ENCODE results near the gene HOMER2.

Gene HOMER2

DNA sequence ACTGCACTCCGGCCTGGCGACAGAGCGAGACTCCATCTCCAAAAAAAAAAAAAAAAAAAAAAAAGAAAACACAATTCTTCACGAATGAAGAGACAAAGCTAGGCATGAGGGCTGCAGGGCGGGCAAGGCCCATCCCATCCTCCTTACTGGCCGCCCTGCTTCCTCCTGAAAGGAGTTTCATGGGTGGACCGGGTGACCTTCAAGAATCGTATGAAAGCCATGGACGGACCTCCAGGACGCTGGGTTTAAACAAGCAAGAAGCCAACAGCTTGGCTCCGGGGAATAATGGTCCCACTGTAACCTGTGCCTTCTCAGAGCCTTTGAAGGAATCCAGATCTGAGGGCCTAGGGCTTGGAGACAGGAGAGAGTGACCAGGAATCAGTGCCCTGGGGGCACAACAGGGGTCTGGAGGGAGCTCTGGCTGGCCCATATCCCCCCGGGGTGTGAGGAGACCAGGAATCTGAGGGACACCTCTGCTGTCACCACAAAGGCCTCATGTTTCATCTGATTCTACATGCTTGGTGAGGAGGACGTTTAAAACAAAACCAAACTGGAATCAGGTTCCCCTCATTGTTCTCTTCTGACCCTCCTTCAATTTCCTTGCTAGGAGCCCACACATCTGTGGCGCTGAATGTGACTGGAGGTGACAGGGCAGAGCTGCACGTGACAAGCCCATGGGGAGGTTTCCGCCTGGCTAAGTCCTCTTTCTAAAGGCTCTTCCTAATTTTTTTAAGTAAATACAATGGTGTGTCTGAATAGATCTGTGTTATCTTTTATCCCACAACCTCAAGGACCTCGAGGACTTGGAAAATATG lies 97.0 kb downstream of the HOMER2 start:
- DNase-seq: no peak

DNA sequence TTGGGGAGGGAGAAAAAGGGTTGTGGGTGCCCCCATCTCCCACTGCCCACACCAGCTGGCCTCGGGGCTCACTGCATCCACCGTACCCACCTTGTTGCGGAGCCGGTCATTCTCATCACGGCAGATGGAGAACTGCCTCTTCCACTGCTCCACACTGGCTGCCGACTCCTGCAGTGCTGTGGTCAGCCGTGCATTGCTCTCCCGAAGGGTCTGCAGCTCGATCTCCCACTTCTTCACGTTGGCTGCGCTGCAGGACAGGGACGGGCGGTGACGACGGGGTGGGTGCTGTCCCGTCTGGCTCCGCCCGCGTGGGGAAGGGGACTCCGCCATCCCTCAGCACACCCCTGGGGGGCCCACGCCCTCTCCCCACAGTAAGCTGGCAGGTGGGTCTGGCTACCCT lies 98.0 kb downstream of the HOMER2 start:
- no peak for DNase-seq

DNA sequence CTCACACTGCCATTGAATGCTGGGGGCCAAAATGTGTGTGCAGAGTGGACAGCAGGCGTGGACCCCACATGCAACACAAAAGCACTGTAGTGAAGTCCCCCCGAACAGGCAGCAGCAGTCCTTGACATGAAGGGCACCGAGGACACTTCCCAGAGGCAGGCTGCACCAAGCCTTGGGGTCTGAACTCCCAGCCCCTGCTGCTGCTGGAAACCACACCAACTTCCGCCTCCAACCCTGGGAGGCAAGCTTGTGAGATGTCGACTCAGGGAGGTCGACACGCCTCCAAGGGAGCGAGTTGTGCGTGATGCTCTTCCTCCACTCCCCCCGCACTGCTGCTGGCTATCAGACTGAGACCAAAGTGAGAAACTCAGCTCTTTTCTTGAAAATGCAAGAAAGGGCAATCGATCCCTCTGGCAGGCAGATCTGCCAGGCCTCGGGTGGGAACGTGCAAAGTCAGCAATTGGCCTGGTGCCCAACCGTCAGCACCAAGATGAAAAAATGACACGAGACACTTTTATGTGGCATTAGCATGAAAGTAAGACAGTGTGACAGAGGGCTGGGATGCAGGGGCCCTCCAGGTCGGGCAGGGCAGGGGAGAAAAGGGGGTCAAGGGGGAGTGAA lies 99.5 kb downstream of the HOMER2 start:
- DNase-seq: no peak

DNA sequence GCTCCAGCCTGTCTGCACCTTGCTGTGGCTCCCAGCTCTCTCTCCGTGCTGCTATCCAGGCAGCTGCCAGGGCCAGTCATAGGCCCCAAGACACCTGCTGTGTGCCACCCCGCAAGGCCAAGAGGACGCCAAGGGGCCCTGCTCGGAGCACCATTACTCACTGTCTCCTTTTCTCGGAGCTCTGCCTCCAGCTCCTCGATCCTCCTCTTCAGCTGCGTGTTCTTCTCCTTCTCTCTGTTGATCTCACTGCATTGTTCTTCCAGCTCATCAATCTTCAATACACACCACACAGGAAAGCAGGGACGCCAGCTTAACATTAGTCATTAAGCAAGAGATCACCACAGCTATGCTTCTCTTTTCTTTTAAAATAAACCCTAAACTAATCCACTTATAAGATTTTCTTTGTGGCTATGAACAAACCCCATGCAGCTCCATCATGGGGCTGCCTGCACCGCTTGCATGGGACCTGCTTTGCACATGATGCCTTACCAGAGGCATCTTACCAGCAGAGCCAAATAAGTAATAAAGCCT lies 100.5 kb downstream of the HOMER2 start:
- DNase-seq: no peak

DNA sequence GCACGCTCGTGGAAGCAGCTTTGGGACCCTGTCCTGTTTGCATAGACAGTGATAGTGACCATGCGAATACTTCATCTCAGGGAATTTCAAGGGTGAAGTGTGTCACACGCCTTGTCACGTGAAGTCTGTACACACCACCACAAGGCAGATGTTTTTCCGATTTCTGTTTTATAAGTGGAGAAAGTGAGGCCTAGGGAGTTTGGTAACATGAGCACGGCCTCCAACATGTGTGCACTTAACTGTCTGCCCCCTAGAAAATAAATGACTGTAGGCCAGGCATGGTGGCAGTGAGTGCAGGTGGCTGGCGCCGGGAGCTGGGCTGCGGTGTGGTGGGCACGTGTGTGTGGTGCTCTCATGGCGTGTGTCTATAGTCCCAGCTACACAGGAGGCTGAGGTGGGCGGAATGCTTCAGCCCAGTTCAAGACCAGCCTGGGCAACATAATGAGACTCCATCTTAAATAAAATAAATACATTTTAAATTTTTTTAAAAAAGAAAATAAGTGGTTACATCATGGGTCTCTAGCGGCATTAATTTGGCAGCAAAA lies 101.1 kb downstream of the HOMER2 start:
- no peak for DNase-seq

DNA sequence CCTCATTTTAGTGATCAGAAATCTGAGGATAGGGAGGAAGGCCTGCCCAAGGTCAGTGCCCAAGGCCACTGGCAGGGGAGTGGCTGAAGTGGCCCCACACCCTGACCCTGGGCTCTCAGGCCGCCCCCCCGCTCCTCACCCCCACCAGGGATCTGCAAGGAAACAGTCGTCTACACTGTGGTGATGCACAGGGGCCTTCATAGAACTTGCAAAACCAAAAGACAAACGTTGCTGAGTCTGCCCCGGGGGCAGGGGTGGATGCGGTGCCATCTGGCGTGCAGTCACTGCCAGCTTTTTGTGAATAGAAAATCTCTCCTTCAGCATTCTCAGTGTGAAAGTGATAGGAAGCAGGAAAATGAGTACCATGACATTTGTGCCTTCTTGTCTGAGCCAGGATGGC lies 101.8 kb downstream of the HOMER2 start:
- DNase-seq: no peak

DNA sequence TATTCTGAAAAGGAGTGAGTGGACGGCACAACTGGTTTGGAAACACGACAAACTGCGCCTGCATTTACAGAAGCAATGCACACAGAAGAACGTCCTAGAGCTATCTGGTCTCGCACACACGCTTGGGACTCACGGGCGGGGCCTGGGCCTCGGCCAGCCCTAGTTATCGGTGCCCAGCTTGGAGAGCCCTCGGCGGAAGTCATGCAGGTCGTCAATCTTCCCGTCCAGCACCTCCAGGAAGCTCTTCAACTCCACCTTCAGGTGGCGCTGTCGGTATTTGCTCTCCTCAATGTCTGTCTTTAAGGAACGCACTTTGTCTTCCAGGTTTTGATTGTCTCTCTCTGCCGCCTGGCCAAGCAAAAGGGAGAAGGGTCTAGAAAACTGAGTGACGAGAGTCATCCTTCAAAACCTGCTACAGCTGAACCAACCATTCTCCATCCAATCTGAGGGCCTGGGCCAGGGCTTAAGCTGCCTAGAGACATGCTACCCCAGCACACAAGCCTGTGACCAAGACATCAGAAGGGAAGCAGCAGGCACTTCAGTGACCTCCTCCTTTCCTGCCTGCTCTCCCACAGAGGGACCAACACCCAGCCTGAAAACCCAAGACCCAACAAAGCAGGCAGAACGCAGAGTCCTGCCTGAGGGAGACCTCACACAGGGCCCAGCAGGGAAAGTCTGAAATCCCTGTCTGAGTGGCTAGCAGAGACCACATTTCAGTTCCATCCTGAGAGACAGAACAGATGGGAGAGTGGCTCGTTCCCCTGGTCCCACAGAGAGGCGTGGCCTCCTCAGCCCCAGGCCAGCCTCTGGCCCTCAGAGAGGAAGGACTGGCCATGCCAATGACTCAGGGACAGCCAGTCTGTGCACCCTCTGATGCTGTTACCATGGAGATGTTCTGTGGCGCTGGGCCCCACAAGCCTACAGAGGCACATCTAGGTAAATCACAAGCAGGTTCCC lies 102.7 kb downstream of the HOMER2 start:
- peak; percentile 75 for DNase-seq

DNA sequence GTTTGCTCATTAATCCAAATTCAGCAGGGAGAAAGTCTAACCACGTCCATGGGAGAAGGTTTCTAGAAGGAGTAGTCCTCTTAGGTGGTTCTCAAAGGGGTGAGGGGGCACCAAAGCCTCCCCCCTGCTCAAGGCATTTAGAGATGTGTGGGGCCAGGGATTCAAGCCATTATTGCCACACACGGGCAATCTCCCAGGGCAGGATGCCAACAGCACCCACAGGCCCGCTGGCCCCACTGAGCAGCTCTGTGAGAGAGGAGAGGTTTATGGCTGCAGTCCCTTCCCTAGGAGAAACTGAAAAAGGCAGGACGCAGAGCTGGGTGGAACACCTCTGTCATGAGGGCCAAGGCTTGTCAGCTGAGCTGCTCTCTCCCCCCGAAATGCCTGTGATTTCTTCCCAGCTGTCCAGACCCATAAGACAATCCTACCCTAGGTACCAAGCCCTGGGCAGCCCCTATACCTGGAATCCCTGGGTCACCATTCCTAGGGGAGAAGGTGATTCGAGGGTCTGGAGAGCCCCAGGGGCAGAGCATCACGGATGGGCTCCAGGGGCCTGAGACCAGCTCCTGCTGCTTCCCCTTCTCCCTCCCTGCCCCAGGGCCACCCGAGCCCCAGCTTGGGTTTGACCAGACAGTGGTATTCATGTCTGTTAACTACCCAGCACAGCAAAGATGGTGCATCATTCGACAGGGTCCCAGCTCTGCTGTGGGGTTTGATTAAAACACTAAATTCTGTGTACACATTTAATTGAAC lies 104.1 kb downstream of the HOMER2 start:
- DNase-seq: no peak

DNA sequence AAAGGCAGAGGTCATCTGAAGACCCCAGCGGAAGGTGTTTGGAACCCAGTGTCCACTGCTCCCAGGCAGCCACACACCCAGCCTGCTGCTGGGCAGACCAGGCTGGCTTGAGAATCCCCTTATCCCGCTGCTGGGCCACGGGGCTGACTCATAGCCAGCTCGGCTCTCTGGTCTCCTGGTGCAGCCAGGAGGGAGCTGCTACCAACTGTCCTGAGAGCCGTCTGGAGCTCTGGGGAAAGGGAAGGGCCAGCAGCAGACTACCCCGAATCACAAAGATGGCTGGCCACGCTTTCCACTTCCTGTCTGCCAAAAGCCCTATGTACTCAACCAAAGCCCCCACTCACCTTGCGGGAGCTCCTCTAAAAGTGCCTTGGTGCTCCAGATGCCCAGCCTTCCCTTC lies 104.8 kb downstream of the HOMER2 start:
- DNase-seq: no peak

DNA sequence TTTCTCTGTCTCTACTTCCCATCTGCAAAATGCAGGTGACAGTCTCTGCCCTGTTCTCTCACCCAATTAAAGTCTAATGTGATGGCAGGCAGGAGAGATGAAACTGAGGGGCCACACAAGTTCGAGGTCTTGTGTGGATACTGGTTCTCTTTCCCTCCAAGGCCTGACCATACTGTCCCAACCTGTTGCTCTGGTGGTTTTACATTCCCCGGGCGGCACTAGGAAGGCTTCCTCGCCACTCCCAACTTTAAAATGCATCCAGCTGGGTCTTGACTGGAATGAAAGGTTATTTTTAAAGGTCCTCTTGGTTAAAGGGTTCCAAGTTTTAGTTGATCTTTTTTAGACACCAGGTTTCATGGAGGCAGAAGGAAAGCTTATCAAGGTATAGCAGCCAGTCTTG lies 105.9 kb downstream of the HOMER2 start:
- no peak for DNase-seq

DNA sequence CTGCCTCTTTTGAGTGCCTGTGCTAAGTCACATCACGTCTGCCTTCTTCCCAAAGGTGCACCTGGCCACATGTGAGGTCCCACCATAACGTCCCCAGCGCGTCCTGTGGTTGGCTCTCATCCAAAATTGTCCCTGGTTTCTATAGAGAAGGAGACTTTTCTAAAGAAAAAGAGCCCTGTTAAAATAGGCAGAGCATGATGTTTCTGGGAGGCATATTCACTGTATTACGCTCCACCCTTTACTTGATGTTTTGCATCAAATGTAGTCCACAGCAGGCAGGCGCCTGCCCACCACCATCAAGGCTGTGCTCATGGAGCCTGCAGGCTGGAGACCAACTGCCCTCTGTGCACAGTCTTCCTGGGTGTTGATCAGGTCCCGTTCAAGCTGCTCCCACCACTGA lies 106.8 kb downstream of the HOMER2 start:
- DNase-seq: no peak

DNA sequence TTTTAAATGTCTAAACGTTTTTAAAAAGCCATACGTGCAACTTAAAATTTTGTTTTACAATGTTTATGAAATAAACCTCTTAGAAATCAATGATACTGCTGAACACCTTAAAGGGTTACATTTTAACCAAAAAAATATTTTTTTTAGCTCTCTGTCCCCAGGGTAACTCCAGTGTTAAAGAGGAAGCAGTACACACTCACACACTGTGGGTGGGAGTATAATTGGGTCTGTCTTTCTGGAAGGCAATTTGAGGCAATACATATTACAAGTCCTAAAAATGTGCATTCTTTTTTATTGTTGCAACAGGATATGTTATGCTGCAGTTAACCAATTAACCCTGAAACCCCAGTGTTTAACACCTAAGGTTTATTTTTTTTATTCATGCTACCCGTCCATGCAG lies 109.0 kb downstream of the HOMER2 start:
- DNase-seq: no peak

DNA sequence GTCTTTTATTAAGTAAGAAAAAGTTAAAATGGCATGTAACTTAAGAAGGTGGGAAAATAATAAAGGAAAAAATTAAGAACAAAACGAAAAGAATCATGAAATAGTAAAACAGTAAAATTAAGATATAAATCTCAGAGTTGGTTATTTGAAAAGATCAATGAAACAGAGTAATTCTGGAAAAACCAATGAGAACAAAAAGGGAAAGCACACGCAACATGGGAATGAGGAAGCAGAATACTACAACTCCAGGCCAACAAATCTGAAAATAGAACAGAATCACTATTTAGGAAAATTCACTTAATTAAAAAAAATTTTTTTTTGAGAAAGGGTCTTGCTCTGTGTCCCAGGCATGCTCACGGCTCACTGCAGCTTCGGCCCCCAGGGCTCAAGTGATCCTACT lies 112.4 kb downstream of the HOMER2 start:
- no peak for DNase-seq

DNA sequence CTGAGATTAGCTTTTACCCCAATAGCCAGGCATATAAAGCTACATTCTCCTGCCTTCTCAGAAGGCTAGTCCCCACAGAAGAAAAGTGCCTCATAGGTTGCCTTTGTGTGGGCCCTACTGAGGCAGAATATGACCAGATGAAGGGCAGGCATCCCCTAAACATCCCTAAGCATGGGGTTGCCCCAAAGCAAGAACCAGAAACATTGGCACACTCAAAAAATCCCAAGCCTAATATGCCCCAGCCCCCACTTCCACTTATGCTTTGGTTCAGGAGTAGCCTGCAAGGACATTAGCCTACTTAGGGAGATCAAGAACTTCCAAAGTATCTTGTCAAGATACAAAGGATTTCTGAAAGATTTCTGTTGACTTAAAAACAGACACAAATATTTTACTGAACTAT lies 113.4 kb downstream of the HOMER2 start:
- DNase-seq: no peak

DNA sequence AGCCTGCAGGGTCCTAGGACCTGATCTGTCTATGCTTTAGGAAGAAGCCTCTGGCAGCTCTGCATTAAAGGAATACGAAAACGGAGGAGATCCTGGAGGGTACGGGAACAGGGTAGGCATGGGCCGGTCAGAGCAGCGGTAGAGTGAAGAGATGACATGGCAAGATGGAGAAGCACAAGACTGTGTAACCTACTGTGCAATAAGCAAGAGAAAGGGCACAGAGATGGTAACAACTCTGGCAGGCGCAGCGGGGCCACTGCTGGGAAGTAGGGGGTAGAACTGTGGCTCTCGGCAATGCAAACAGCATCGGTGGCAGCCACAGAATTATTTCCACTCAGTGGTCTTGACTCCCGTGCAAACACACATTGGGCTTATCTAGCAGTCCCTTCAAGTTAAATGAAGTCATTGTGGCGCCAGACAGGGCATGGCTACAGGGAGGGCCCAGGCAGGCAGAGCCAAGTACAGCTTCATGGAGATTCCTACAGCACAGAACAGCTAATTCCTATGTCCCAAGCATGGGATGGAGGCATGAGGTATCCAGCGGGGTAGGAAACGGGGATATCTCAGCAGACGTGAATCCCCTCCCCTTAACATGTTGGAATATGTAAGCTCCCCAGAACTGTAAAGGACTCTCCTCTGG lies 114.3 kb downstream of the HOMER2 start:
- no peak for DNase-seq

DNA sequence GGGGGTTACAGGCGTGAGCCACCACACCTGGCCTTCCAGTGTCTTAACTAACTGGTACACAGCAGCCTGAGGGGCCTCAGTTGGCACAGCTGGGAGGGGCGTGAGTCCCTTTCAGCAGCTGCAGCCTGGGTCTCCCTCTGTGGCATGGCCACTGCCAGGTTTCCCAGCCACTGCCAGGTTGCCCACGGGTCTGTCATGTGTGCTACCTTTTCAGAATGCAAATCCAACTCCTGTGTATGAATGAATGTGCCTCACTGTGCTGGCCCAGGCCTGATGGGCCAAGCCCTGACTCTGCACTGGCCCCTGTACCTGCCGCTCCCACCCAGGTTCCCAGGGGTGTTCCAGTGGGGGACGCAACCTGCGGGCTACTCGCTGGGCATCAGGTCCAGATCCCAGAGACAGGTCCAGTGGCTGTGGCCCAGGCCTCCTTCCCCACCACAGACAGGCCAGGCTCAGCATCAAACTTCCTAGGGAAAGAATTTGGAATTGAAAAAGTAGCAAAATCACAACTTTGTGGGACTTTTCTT lies 117.1 kb downstream of the HOMER2 start:
- DNase-seq: no peak

DNA sequence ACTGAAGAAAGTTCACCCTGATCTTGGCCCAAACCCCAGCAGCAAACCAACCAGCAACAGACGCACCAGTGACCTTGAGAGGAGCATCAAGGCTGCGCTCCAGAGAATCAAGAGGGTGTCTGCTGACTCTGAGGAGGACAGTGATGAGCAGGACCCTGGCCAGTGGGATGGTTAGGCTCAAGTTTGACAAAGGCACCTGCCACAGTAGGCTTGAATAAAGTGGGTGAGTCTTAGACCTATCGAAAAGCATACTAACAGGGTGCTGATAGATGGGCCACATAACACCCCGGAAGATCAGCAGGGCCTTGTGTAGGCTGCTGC lies 119.2 kb downstream of the HOMER2 start:
- DNase-seq: no peak

DNA sequence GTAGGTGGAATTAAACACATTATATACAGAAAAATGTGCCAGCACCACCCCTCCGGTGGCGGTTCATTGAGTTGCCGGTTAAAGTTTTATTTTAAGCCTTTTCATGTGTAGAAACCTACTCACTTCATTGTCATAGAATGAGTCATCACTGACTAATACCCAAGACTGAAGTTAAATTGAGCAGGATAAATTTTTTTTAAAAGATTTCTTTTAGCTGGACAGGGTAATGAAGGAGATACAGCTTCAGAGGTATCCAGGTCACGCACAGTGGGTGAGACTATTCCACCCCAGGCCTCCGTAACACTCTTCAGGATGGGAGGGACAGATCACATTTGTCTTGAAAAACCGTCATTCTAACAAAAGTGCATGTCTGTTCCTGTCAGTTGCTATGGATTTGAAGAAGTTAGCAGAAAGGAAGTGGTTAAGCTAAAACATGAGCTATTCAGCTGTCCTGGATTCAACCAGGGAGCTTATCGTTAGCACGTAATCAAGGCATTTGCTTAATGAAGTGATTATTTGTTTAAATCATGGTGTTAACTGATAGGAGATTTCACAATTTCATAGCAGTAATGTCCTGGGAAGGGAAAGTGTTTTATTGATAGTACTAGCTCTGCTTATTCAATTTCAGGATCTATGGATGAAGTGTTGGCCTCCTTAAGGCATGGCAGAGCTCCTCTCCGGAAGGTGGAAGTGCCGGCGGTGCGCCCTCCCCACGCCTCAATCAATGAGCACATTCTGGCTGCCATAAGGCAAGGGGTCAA lies 119.7 kb downstream of the HOMER2 start:
- DNase-seq: no peak

DNA sequence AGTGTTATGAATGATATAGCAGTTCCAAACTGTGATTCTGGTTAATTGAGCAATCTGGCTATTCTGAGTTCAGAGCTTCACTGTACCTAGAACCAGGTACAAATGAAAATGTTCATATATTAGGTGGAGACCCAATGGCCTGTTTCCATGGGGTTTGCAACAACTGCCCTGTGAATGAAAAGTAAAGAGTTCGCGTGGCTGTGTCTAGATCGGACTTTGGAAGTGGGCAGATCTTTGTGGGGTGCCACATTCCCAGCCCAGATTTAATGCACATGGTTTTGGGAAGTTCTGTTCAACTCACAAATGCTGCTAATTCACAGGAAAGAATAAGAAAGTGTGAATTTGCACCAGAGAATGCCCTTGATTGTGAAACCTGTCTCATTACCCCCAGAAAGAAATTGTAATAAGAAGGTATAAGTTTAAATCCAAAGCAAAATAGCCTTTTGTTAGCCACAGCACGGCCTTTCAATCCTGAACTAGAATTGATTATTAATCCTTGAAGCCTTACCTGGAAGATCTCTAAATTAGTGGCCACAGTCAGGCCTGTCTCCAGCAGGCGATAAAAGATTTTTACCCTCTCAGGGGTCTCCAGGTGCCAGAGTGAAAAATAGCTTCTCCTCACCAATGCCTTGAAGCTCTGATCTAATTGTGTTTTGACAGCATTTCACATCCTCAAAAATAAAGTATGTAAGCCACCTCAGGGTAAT lies 120.5 kb downstream of the HOMER2 start:
- no peak for DNase-seq
